HEK293 (cell line): ENCODE results near the gene CNPY4.

ENCODE experiments used
- CTCF ChIP-seq: fragments of 450-650 bp; formaldehyde crosslinking; IDR thresholded peaks from 2 replicates; pipeline ENCODE4 v1.5.1; 2016; ENCODE audit warnings: missing biosample characterization, missing genetic modification characterization
- ZNF16 ChIP-seq: fragments of 450-650 bp; formaldehyde crosslinking; IDR thresholded peaks from 2 replicates; pipeline ENCODE4 v1.5.1; 2016; ENCODE audit warnings: low read depth, missing biosample characterization, missing genetic modification characterization
- ZNF174 ChIP-seq: fragments of 450-650 bp; formaldehyde crosslinking; IDR thresholded peaks from 2 replicates; pipeline ENCODE4 v1.5.0; 2017; ENCODE audit warnings: missing biosample characterization, mild to moderate bottlenecking, missing genetic modification characterization
- ZNF184 ChIP-seq: fragments of 450-650 bp; IDR thresholded peaks from 2 replicates; pipeline ENCODE4 v1.5.1; 2018; ENCODE audit warnings: missing biosample characterization, mild to moderate bottlenecking, missing genetic modification characterization
- ZNF274 ChIP-seq, 2 experiments: fragments of 200-500 bp in 1 of 2; fragments of 450-650 bp in 1 of 2; sonication (Bioruptor generic) in 1 of 2; formaldehyde crosslinking in 1 of 2; IDR thresholded peaks; 2 replicates each; pipeline versions ENCODE4 v1.5.1 to v1.6.1; 2014 to 2016; ENCODE audit warnings: borderline replicate concordance in 1 of 2, inconsistent platforms in 1 of 2, low read length in 1 of 2, missing biosample characterization in 1 of 2, missing genetic modification characterization in 1 of 2
- ZNF341 ChIP-seq: fragments of 450-650 bp; formaldehyde crosslinking; IDR thresholded peaks from 2 replicates; pipeline ENCODE4; 2016; ENCODE audit warnings: low read depth, missing biosample characterization, missing genetic modification characterization
- TF ChIP-seq, protein P1 (sequence below): fragments of 450-650 bp; formaldehyde crosslinking; IDR thresholded peaks from 2 replicates; pipeline ENCODE4 v1.5.1; 2016; ENCODE audit warnings: missing biosample characterization, missing genetic modification characterization

GRCh38 chr7:100154651-100155491, 35.4 kb downstream of the CNPY4 start:
- TF ChIP-seq ZNF274 (IDR thresholded peaks at IDR 0.05; ENCODE audit: low read length) (no peak), ZNF274 (tag by site-specific recombination; IDR thresholded peaks at IDR 0.05; ENCODE audit: borderline replicate concordance) (no peak), CTCF (no peak), ZNF341 (tag by site-specific recombination) (no peak), ZNF174 (tag by site-specific recombination) (no peak), ZNF184 (no peak), ZNF16 (tag by site-specific recombination) (no peak)
- TF ChIP-seq, protein P1, sequence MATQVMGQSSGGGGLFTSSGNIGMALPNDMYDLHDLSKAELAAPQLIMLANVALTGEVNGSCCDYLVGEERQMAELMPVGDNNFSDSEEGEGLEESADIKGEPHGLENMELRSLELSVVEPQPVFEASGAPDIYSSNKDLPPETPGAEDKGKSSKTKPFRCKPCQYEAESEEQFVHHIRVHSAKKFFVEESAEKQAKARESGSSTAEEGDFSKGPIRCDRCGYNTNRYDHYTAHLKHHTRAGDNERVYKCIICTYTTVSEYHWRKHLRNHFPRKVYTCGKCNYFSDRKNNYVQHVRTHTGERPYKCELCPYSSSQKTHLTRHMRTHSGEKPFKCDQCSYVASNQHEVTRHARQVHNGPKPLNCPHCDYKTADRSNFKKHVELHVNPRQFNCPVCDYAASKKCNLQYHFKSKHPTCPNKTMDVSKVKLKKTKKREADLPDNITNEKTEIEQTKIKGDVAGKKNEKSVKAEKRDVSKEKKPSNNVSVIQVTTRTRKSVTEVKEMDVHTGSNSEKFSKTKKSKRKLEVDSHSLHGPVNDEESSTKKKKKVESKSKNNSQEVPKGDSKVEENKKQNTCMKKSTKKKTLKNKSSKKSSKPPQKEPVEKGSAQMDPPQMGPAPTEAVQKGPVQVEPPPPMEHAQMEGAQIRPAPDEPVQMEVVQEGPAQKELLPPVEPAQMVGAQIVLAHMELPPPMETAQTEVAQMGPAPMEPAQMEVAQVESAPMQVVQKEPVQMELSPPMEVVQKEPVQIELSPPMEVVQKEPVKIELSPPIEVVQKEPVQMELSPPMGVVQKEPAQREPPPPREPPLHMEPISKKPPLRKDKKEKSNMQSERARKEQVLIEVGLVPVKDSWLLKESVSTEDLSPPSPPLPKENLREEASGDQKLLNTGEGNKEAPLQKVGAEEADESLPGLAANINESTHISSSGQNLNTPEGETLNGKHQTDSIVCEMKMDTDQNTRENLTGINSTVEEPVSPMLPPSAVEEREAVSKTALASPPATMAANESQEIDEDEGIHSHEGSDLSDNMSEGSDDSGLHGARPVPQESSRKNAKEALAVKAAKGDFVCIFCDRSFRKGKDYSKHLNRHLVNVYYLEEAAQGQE (tag by site-specific recombination): no peak
